WTC11 (cell line): ENCODE results near the gene ZNF835.

Source experiments
- CREM ChIP-seq: sonication (generic); formaldehyde crosslinking; IDR thresholded peaks from 2 replicates; pipeline ENCODE4 v1.8.1; 2022; ENCODE audit warnings: mild to moderate bottlenecking, missing genetic modification reagents, moderate library complexity
- NFE2L1 ChIP-seq: sonication (generic); formaldehyde crosslinking; IDR thresholded peaks from 2 replicates; pipeline ENCODE4 v1.8.1; 2023; ENCODE audit warnings: missing genetic modification reagents
- NFYB ChIP-seq: sonication (generic); formaldehyde crosslinking; conservative IDR thresholded peaks from 2 replicates; pipeline ENCODE4 v1.8.0; 2022; ENCODE audit warnings: low read depth, missing genetic modification reagents
- SMAD3 ChIP-seq: sonication (generic); formaldehyde crosslinking; IDR thresholded peaks from 2 replicates; pipeline ENCODE4 v1.8.0; 2022; ENCODE audit warnings: missing genetic modification reagents, mild to moderate bottlenecking, borderline replicate concordance
- ZNF219 ChIP-seq: sonication (generic); formaldehyde crosslinking; IDR thresholded peaks from 2 replicates; pipeline ENCODE4 v1.8.0; 2023; ENCODE audit warnings: missing genetic modification reagents, mild to moderate bottlenecking, borderline replicate concordance
- ZNF416 ChIP-seq: fragments of 250-450 bp; sonication (Bioruptor Pico); IDR thresholded peaks from 2 replicates; pipeline ENCODE4 v1.9.0; 2021; ENCODE audit warnings: mild to moderate bottlenecking, inconsistent platforms
- TF ChIP-seq, protein P1 (sequence below): sonication (generic); formaldehyde crosslinking; conservative IDR thresholded peaks from 2 replicates; pipeline ENCODE4 v1.8.1; 2022; ENCODE audit warnings: mild to moderate bottlenecking, missing genetic modification reagents
- TF ChIP-seq, protein P2 (sequence below): fragments of 200-600 bp; IDR thresholded peaks from 2 replicates; pipeline ENCODE4 v1.8.0; 2022; ENCODE audit warnings: antibody characterized with exemption
- TF ChIP-seq, protein P3 (sequence below): sonication (generic); formaldehyde crosslinking; IDR thresholded peaks from 2 replicates; pipeline ENCODE4 v1.8.0; 2022; ENCODE audit warnings: mild to moderate bottlenecking, missing genetic modification reagents
- TF ChIP-seq, protein P4 (sequence below): sonication (generic); formaldehyde crosslinking; IDR thresholded peaks from 2 replicates; pipeline ENCODE4 v1.8.1; 2022; ENCODE audit warnings: low read depth, mild to moderate bottlenecking, moderate library complexity, missing genetic modification reagents, borderline replicate concordance
- TF ChIP-seq, protein P5 (sequence below): sonication (generic); formaldehyde crosslinking; IDR thresholded peaks from 2 replicates; pipeline ENCODE4 v1.8.0; 2022; ENCODE audit warnings: mild to moderate bottlenecking, missing genetic modification reagents
- TF ChIP-seq, protein P6 (sequence below): sonication (generic); formaldehyde crosslinking; IDR thresholded peaks from 2 replicates; pipeline ENCODE4 v1.8.0; 2022; ENCODE audit warnings: missing genetic modification reagents
- TF ChIP-seq, protein P7 (sequence below): sonication (generic); formaldehyde crosslinking; IDR thresholded peaks from 2 replicates; pipeline ENCODE4 v1.8.1; 2022; ENCODE audit warnings: mild to moderate bottlenecking, moderate library complexity, missing genetic modification reagents
- TF ChIP-seq, protein P8 (sequence below): fragments of 250-450 bp; sonication (Bioruptor Pico); IDR thresholded peaks from 2 replicates; pipeline ENCODE4 v1.8.0; 2021; ENCODE audit warnings: mild to moderate bottlenecking

DNA sequence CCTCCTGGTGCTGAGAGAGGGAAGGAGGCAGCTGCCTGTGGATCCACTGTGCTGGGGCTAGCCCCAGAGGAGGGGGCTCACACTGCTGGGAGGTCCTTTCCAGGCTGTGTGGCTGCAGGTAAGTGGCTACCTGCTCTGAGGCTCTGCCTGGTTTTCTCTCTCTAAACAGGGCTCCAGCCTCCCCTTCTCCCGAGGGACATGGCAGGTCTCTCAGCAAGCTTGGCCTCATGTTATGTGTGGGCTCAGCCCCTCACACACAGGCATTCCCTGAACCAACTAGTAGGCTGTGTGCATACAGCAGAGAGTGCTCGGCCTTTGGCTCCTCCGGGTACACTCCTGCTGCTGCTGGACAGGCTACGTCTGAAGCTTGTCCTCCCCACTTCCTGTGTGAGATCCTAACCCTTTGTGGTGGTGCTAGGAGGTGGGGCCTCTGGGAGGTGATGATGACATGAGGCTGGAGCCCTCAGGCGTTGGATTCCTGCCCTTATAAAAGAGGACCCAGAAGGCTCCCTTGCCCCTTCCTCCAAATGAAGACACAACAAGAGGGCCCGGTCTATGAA lies 4.2 kb downstream of the ZNF835 start:
- no peak for TF ChIP-seq NFYB (CRISPR knock-in tag)
- TF ChIP-seq, protein P1, sequence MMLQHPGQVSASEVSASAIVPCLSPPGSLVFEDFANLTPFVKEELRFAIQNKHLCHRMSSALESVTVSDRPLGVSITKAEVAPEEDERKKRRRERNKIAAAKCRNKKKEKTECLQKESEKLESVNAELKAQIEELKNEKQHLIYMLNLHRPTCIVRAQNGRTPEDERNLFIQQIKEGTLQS (CRISPR knock-in tag): no peak
- no peak for TF ChIP-seq NFE2L1 (CRISPR knock-in tag)
- TF ChIP-seq, protein P2, sequence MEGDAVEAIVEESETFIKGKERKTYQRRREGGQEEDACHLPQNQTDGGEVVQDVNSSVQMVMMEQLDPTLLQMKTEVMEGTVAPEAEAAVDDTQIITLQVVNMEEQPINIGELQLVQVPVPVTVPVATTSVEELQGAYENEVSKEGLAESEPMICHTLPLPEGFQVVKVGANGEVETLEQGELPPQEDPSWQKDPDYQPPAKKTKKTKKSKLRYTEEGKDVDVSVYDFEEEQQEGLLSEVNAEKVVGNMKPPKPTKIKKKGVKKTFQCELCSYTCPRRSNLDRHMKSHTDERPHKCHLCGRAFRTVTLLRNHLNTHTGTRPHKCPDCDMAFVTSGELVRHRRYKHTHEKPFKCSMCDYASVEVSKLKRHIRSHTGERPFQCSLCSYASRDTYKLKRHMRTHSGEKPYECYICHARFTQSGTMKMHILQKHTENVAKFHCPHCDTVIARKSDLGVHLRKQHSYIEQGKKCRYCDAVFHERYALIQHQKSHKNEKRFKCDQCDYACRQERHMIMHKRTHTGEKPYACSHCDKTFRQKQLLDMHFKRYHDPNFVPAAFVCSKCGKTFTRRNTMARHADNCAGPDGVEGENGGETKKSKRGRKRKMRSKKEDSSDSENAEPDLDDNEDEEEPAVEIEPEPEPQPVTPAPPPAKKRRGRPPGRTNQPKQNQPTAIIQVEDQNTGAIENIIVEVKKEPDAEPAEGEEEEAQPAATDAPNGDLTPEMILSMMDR: no peak
- TF ChIP-seq, protein P3, sequence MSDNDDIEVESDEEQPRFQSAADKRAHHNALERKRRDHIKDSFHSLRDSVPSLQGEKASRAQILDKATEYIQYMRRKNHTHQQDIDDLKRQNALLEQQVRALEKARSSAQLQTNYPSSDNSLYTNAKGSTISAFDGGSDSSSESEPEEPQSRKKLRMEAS (CRISPR knock-in tag): no peak
- no peak for TF ChIP-seq CREM
- TF ChIP-seq ZNF416: no peak
- TF ChIP-seq, protein P4, sequence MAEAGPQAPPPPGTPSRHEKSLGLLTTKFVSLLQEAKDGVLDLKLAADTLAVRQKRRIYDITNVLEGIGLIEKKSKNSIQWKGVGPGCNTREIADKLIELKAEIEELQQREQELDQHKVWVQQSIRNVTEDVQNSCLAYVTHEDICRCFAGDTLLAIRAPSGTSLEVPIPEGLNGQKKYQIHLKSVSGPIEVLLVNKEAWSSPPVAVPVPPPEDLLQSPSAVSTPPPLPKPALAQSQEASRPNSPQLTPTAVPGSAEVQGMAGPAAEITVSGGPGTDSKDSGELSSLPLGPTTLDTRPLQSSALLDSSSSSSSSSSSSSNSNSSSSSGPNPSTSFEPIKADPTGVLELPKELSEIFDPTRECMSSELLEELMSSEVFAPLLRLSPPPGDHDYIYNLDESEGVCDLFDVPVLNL (CRISPR knock-in tag): no peak
- no peak for TF ChIP-seq ZNF219 (CRISPR knock-in tag)
- TF ChIP-seq, protein P5, sequence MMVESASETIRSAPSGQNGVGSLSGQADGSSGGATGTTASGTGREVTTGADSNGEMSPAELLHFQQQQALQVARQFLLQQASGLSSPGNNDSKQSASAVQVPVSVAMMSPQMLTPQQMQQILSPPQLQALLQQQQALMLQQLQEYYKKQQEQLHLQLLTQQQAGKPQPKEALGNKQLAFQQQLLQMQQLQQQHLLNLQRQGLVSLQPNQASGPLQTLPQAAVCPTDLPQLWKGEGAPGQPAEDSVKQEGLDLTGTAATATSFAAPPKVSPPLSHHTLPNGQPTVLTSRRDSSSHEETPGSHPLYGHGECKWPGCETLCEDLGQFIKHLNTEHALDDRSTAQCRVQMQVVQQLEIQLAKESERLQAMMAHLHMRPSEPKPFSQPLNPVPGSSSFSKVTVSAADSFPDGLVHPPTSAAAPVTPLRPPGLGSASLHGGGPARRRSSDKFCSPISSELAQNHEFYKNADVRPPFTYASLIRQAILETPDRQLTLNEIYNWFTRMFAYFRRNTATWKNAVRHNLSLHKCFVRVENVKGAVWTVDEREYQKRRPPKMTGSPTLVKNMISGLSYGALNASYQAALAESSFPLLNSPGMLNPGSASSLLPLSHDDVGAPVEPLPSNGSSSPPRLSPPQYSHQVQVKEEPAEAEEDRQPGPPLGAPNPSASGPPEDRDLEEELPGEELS (CRISPR knock-in tag): no peak
- TF ChIP-seq, protein P6, sequence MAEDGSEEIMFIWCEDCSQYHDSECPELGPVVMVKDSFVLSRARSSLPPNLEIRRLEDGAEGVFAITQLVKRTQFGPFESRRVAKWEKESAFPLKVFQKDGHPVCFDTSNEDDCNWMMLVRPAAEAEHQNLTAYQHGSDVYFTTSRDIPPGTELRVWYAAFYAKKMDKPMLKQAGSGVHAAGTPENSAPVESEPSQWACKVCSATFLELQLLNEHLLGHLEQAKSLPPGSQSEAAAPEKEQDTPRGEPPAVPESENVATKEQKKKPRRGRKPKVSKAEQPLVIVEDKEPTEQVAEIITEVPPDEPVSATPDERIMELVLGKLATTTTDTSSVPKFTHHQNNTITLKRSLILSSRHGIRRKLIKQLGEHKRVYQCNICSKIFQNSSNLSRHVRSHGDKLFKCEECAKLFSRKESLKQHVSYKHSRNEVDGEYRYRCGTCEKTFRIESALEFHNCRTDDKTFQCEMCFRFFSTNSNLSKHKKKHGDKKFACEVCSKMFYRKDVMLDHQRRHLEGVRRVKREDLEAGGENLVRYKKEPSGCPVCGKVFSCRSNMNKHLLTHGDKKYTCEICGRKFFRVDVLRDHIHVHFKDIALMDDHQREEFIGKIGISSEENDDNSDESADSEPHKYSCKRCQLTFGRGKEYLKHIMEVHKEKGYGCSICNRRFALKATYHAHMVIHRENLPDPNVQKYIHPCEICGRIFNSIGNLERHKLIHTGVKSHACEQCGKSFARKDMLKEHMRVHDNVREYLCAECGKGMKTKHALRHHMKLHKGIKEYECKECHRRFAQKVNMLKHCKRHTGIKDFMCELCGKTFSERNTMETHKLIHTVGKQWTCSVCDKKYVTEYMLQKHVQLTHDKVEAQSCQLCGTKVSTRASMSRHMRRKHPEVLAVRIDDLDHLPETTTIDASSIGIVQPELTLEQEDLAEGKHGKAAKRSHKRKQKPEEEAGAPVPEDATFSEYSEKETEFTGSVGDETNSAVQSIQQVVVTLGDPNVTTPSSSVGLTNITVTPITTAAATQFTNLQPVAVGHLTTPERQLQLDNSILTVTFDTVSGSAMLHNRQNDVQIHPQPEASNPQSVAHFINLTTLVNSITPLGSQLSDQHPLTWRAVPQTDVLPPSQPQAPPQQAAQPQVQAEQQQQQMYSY (CRISPR knock-in tag): no peak
- no peak for TF ChIP-seq SMAD3
- TF ChIP-seq, protein P7, sequence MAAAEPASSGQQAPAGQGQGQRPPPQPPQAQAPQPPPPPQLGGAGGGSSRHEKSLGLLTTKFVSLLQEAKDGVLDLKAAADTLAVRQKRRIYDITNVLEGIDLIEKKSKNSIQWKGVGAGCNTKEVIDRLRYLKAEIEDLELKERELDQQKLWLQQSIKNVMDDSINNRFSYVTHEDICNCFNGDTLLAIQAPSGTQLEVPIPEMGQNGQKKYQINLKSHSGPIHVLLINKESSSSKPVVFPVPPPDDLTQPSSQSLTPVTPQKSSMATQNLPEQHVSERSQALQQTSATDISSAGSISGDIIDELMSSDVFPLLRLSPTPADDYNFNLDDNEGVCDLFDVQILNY (CRISPR knock-in tag): no peak
- TF ChIP-seq, protein P8, sequence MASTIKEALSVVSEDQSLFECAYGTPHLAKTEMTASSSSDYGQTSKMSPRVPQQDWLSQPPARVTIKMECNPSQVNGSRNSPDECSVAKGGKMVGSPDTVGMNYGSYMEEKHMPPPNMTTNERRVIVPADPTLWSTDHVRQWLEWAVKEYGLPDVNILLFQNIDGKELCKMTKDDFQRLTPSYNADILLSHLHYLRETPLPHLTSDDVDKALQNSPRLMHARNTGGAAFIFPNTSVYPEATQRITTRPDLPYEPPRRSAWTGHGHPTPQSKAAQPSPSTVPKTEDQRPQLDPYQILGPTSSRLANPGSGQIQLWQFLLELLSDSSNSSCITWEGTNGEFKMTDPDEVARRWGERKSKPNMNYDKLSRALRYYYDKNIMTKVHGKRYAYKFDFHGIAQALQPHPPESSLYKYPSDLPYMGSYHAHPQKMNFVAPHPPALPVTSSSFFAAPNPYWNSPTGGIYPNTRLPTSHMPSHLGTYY: no peak
